H1 (cell line): ENCODE measurements around the gene DRC1. TPM values are rescaled to one million over a fixed set of nuclear protein-coding genes. Genes with fewer than 3 reads are reported as not detected.

ENCODE experiments used
- CTCF ChIA-PET: fragments of 300-600 bp; sonication (Branson Sonifier 250); formaldehyde crosslinking; loops from one replicate; lab custom pipeline; 2021; ENCODE audit not compliant: partially characterized antibody; lab: Charles Lee
- POLR2A ChIA-PET: fragments of 300-600 bp; sonication (Branson Sonifier 250); formaldehyde crosslinking; loops from one replicate; lab custom pipeline; 2021; ENCODE audit warnings: inconsistent platforms; ENCODE audit not compliant: partially characterized antibody; lab: Charles Lee
- DNase-seq, 2 experiments: peaks; one replicate each; pipeline versions ENCODE4 v3.0.0 to v3.0.0-alpha.2; 2010 to 2022; ENCODE audit warnings: low spot score in 2 of 2, low read depth in 1 of 2, mixed read lengths in 1 of 2
- FAIRE-seq: peaks from 2 replicates; lab custom pipeline; 2011; peaks lifted over from hg19 to GRCh38; lab: Jason Lieb, UNC
- H2AFZ ChIP-seq: 2 replicates; pipeline ENCODE4 v1.8.1; 2012; ENCODE audit warnings: low read length, inconsistent platforms
- H2AK5ac ChIP-seq: 2 replicates; pipeline ENCODE4 v1.6.1; 2013; ENCODE audit warnings: low read depth, low read length
- H2BK120ac ChIP-seq: replicated peaks from 2 replicates; pipeline ENCODE3; 2013; ENCODE audit warnings: low read depth, low read length, inconsistent platforms
- H2BK12ac ChIP-seq: 2 replicates; pipeline ENCODE4 v1.6.1; 2013; ENCODE audit warnings: low read depth, low read length
- H2BK15ac ChIP-seq: 2 replicates; pipeline ENCODE4 v1.6.1; 2013; ENCODE audit warnings: low read length
- H2BK20ac ChIP-seq: 2 replicates; pipeline ENCODE4 v1.6.1; 2013; ENCODE audit warnings: low read length
- H2BK5ac ChIP-seq: 2 replicates; pipeline ENCODE4 v1.6.1; 2013; ENCODE audit warnings: low read depth, low read length
- H3K14ac ChIP-seq: 2 replicates; pipeline ENCODE4 v1.6.1; 2013; ENCODE audit warnings: inconsistent platforms; ENCODE audit not compliant: insufficient read length
- H3K18ac ChIP-seq: 2 replicates; pipeline ENCODE4 v1.6.1; 2013; ENCODE audit warnings: low read length; ENCODE audit errors: extremely low read depth
- H3K23ac ChIP-seq: 2 replicates; pipeline ENCODE4 v1.6.1; 2013; ENCODE audit warnings: inconsistent platforms; ENCODE audit not compliant: insufficient read length
- H3K23me2 ChIP-seq: 2 replicates; pipeline ENCODE4 v1.6.1; 2013; ENCODE audit warnings: low read depth, low read length
- H3K27ac ChIP-seq: 2 replicates; pipeline ENCODE4 v1.6.1; 2011; ENCODE audit warnings: low read depth, low read length, inconsistent platforms
- H3K27me3 ChIP-seq, 4 experiments: replicated peaks in 1 of 4; 1 replicate in 1 of 4; 2 replicates in 3 of 4; pipeline versions ENCODE4 v1.6.1 to v1.8.1; 2011 to 2013; ENCODE audit warnings: low read length in 3 of 4, mild to moderate bottlenecking in 3 of 4, inconsistent platforms in 2 of 4, mixed read lengths in 2 of 4, moderate library complexity in 1 of 4; ENCODE audit not compliant: control insufficient read depth in 3 of 4, insufficient read depth in 3 of 4; ENCODE audit errors: extremely low read depth in 1 of 4
- H3K36me3 ChIP-seq, 4 experiments: 2 replicates each; pipeline versions ENCODE4 v1.6.1 to v1.8.1; 2011 to 2013; ENCODE audit warnings: mild to moderate bottlenecking in 4 of 4, low read length in 3 of 4, moderate library complexity in 2 of 4, control low read depth in 1 of 4, inconsistent platforms in 1 of 4; ENCODE audit not compliant: insufficient read depth in 4 of 4, control insufficient read depth in 2 of 4
- H3K4ac ChIP-seq: replicated peaks from 2 replicates; pipeline ENCODE3; 2013; ENCODE audit warnings: low read length, low read depth, mixed read lengths, inconsistent platforms; ENCODE audit not compliant: insufficient read length
- H3K4me1 ChIP-seq, 4 experiments: replicated peaks in 1 of 4; 1 replicate in 1 of 4; 2 replicates in 3 of 4; pipeline versions ENCODE4 v1.6.1 to v1.8.1; 2011 to 2013; ENCODE audit warnings: low read length in 3 of 4, inconsistent platforms in 2 of 4, mixed read lengths in 1 of 4; ENCODE audit not compliant: insufficient read depth in 4 of 4, control insufficient read depth in 3 of 4
- H3K4me2 ChIP-seq, 2 experiments: 2 replicates each; pipeline versions ENCODE4 v1.6.1 to v1.8.1; 2011 to 2013; ENCODE audit warnings: low read depth in 2 of 2, low read length in 2 of 2, control low read depth in 1 of 2, inconsistent platforms in 1 of 2, mild to moderate bottlenecking in 1 of 2; ENCODE audit not compliant: insufficient read depth in 1 of 2
- H3K4me3 ChIP-seq, 4 experiments: fragments of 200-600, 300-600 bp in 1 of 4; sonication (generic), shearing (Covaris generic), sonication (Bioruptor Twin) in 1 of 4; 2 replicates each; pipeline versions ENCODE4 v1.5.1 to v1.8.1; 2011 to 2016; ENCODE audit warnings: low read length in 4 of 4, low read depth in 3 of 4, control low read depth in 2 of 4, inconsistent platforms in 2 of 4, mild to moderate bottlenecking in 2 of 4, mixed read lengths in 1 of 4, moderate library complexity in 1 of 4; ENCODE audit not compliant: insufficient read depth in 2 of 4; ENCODE audit errors: extremely low read depth in 1 of 4
- H3K56ac ChIP-seq: replicated peaks from 2 replicates; pipeline ENCODE3; 2013; ENCODE audit warnings: low read depth, mild to moderate bottlenecking, mixed read lengths, low read length, inconsistent platforms; ENCODE audit not compliant: insufficient read length
- H3K79me1 ChIP-seq: 2 replicates; pipeline ENCODE4 v1.6.1; 2013; ENCODE audit warnings: low read depth, low read length, control low read depth
- H3K79me2 ChIP-seq, 2 experiments: 2 replicates each; pipeline versions ENCODE4 v1.6.1 to v1.8.1; 2012 to 2013; ENCODE audit warnings: low read length in 2 of 2, mild to moderate bottlenecking in 2 of 2, inconsistent platforms in 1 of 2; ENCODE audit not compliant: insufficient read depth in 2 of 2, control insufficient read depth in 1 of 2
- H3K9ac ChIP-seq, 4 experiments: replicated peaks in 1 of 4; 1 replicate in 1 of 4; 2 replicates in 3 of 4; pipeline versions ENCODE4 v1.6.1 to v1.8.1; 2011 to 2013; ENCODE audit warnings: low read depth in 3 of 4, low read length in 3 of 4, control low read depth in 2 of 4, mild to moderate bottlenecking in 2 of 4, moderate library complexity in 2 of 4, inconsistent platforms in 1 of 4; ENCODE audit errors: extremely low read depth in 1 of 4
- H3K9me3 ChIP-seq, 2 experiments: 2 replicates each; pipeline versions ENCODE4 v1.6.1 to v1.8.1; 2012 to 2013; ENCODE audit warnings: mild to moderate bottlenecking in 2 of 2, moderate library complexity in 2 of 2, control low read depth in 1 of 2, inconsistent platforms in 1 of 2, low read depth in 1 of 2, low read length in 1 of 2, mixed read lengths in 1 of 2; ENCODE audit not compliant: insufficient read depth in 2 of 2
- H4K20me1 ChIP-seq, 2 experiments: replicated peaks in 1 of 2; 2 replicates each; pipeline versions ENCODE3 to v1.8.1; 2011 to 2013; ENCODE audit warnings: inconsistent platforms in 2 of 2, low read length in 2 of 2, mild to moderate bottlenecking in 1 of 2; ENCODE audit not compliant: insufficient read depth in 2 of 2, control insufficient read depth in 1 of 2
- H4K5ac ChIP-seq: 2 replicates; pipeline ENCODE4 v1.6.1; 2013; ENCODE audit warnings: low read length, low read depth, mixed read lengths, inconsistent platforms; ENCODE audit not compliant: insufficient read length
- H4K8ac ChIP-seq: 2 replicates; pipeline ENCODE4 v1.8.0; 2013; ENCODE audit warnings: mild to moderate bottlenecking, moderate library complexity, low read length, inconsistent platforms; ENCODE audit not compliant: insufficient read depth; ENCODE audit errors: extremely low read depth
- H4K91ac ChIP-seq: replicated peaks from 2 replicates; pipeline ENCODE3; 2013; ENCODE audit warnings: low read length, mixed read lengths, inconsistent platforms; ENCODE audit not compliant: insufficient read length
- ASH2L ChIP-seq: fragments of 200-600, 300-600 bp; sonication (generic); IDR thresholded peaks from one replicate; pipeline ENCODE4 v1.7.1; 2017; ENCODE audit warnings: low read length
- ATF3 ChIP-seq: IDR thresholded peaks from 2 replicates; pipeline ENCODE4 v1.6.1; 2011; ENCODE audit warnings: low read depth, mild to moderate bottlenecking, low read length; ENCODE audit not compliant: insufficient read depth
- BACH1 ChIP-seq: IDR thresholded peaks from 2 replicates; pipeline ENCODE4 v1.6.1; 2012; ENCODE audit warnings: low read length, improper control_type of control experiment
- BCL11A ChIP-seq, 2 experiments: IDR thresholded peaks; one replicate each; pipeline ENCODE4 v1.6.1; 2011; ENCODE audit warnings: low read depth in 2 of 2, low read length in 2 of 2, mild to moderate bottlenecking in 2 of 2
- CHD2 ChIP-seq: IDR thresholded peaks from 2 replicates; pipeline ENCODE4 v1.6.1; 2012; ENCODE audit warnings: low read length, improper control_type of control experiment
- CTBP2 ChIP-seq: IDR thresholded peaks from 2 replicates; pipeline ENCODE4 v1.7.0; 2011; ENCODE audit warnings: borderline replicate concordance, mild to moderate bottlenecking, moderate library complexity, mixed read lengths, low read length; ENCODE audit not compliant: insufficient read depth, insufficient read length
- MAFK ChIP-seq: IDR thresholded peaks from 2 replicates; pipeline ENCODE4 v1.6.1; 2012; ENCODE audit warnings: low read depth, mild to moderate bottlenecking, improper control_type of control experiment, low read length
- NANOG ChIP-seq: IDR thresholded peaks from 2 replicates; pipeline ENCODE4 v1.6.1; 2011; ENCODE audit warnings: low read length, low read depth, mild to moderate bottlenecking, inconsistent platforms; ENCODE audit not compliant: insufficient read depth, poor library complexity, severe bottlenecking
- POLR2A ChIP-seq, 2 experiments: IDR thresholded peaks; 1 replicate in 1 of 2; 2 replicates in 1 of 2; pipeline ENCODE4 v1.6.1; 2011; ENCODE audit warnings: low read depth in 2 of 2, low read length in 2 of 2, mild to moderate bottlenecking in 2 of 2; ENCODE audit errors: control extremely low read depth in 1 of 2
- POLR2AphosphoS5 ChIP-seq: IDR thresholded peaks from 2 replicates; pipeline ENCODE4 v1.6.1; 2011; ENCODE audit warnings: low read depth, low read length
- TAF1 ChIP-seq: IDR thresholded peaks from 2 replicates; pipeline ENCODE4 v1.6.1; 2011; ENCODE audit warnings: mild to moderate bottlenecking, low read depth, low read length
- TCF12 ChIP-seq: IDR thresholded peaks from 2 replicates; pipeline ENCODE4 v1.6.1; 2011; ENCODE audit warnings: low read depth, mild to moderate bottlenecking, low read length
- YY1 ChIP-seq: IDR thresholded peaks from 2 replicates; pipeline ENCODE4 v1.6.1; 2011; ENCODE audit warnings: low read depth, mild to moderate bottlenecking, low read length
- WGBS, 2 experiments: shearing (Covaris generic) in 1 of 2; methylation state at CpG; one replicate each; pipeline versions ENCODE4 v1.1.6 to v1.1.7; 2013 to 2015; ENCODE audit warnings: low lambda C conversion rate in 2 of 2, mixed read lengths in 2 of 2, inconsistent platforms in 1 of 2, low coverage in 1 of 2, missing lambda C conversion rate in 1 of 2; ENCODE audit not compliant: insufficient replicate concordance in 2 of 2, insufficient coverage in 1 of 2, insufficient read length in 1 of 2; ENCODE audit errors: extremely low coverage in 1 of 2, missing lambda C conversion rate in 1 of 2; 5-methylcytosine and 5-hydroxymethylcytosine counted together
- polyA plus RNA-seq, 7 experiments: library from polyadenylated mRNA; depleted of rRNA in 3 of 7; stranded (reverse) in 5 of 7; unstranded in 2 of 7; fragments of >200 nt in 5 of 7; fragments of 200-250 nt in 2 of 7; gene quantifications; 1 replicate in 5 of 7; 2 replicates in 1 of 7; 4 replicates in 1 of 7; pipeline versions ENCODE4 v1.2.1 to v1.2.3, GENCODE V29; 2011 to 2013; ENCODE audit warnings: missing spikeins in 2 of 7, mixed read lengths in 2 of 7
- total RNA-seq: library from RNA; stranded (reverse); fragmentation: NEBNext Ultra II Directional; extraction: Animal tissue kit (Norgen Biotek cat#: 25700); gene quantifications from 2 replicates; pipeline ENCODE4 v1.2.1, GENCODE V29; 2021
- TF ChIP-seq, protein P1 (sequence below): IDR thresholded peaks from 2 replicates; pipeline ENCODE4 v1.6.1; 2012; ENCODE audit warnings: inconsistent platforms

DRC1 gene
- total and polyA plus RNA-seq, 2 of the 8 experiments (the other 6 are each of a cell fraction or from before 2014, with no cell fraction given) = 0.08 TPM; not detected in 1

GRCh38 chr2:26423750-26424149 lies 22.0 kb downstream of the DRC1 start:
- Histone ChIP-seq H2AFZ (no peak overlapping the region; the same call in 1 of the 2 replicates), H3K79me2 (no peaks in the 10 kb centered on the region), H3K56ac (no peak overlapping the region), H3K4me3 (no peak overlapping the region), H3K23me2 (no peaks in the 10 kb centered on the region), H2BK120ac (no peak overlapping the region), H4K91ac (no peak overlapping the region), H3K4me2 (no peak overlapping the region), H4K8ac (no peak overlapping the region), H2BK20ac (no peak overlapping the region), H4K5ac (no peak overlapping the region), H3K18ac (no peak overlapping the region), H3K79me1 (no peaks in the 10 kb centered on the region), H2BK5ac (no peak overlapping the region), H3K27ac (no peak overlapping the region), H3K23ac (no peak overlapping the region), H3K4me1 (peaks cover 0 to 6% (median under 1%) of the 10 kb centered on the region in 4 experiments; a peak in 1 of 7 replicates), H3K9me3 (no peaks in the 10 kb centered on the region), H3K27me3 (no peaks in the 10 kb centered on the region; a peak in 1 of 7 replicates), H3K14ac (no peak overlapping the region), H3K36me3 (no peaks in the 10 kb centered on the region), H2AK5ac (no peak overlapping the region), H4K20me1 (no peaks in the 10 kb centered on the region), H3K9ac (no peak overlapping the region), H2BK15ac (peak overlapping the region; percentile 18; the same call in 1 of the 2 replicates), H2BK12ac (no peak overlapping the region), H3K4ac (no peak overlapping the region)
- DNase-seq (no peak), FAIRE-seq (no peak)
- 90% methylated on average over 9 of the region's 9 CpGs; no CpG with 5 or more reads in 1 of the 2 experiments for WGBS, 2 experiments
- ChIA-PET CTCF (interaction anchor here (1.2 kb wide), 1 partner anchor 161 kb away, joined by 3 read pairs; no protein-coding TSS in a partner anchor), POLR2A (interaction anchor here (1.0 kb wide), 3 partner anchors 11 to 125 kb away, joined by 3 read pairs; no protein-coding TSS in a partner anchor)
- no peak for TF ChIP-seq ASH2L
- TF ChIP-seq TAF1 = no peak
- no peak for TF ChIP-seq CTBP2
- TF ChIP-seq BACH1 = no peak
- TF ChIP-seq TCF12 = no peak
- no peak for TF ChIP-seq MAFK
- TF ChIP-seq ATF3 = no peak
- no peak for TF ChIP-seq NANOG
- TF ChIP-seq BCL11A (IDR thresholded peaks at IDR 0.05; ENCODE audit: low read depth in 2 of 2, low read length in 2 of 2) = no peak
- TF ChIP-seq POLR2A (IDR thresholded peaks at IDR 0.05; ENCODE audit: control extremely low read depth in 1 of 2, low read depth in 2 of 2, low read length in 2 of 2) = no peak
- no peak for TF ChIP-seq POLR2AphosphoS5
- no peak for TF ChIP-seq CHD2
- TF ChIP-seq, protein P1, sequence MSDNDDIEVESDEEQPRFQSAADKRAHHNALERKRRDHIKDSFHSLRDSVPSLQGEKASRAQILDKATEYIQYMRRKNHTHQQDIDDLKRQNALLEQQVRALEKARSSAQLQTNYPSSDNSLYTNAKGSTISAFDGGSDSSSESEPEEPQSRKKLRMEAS = no peak
- no peak for TF ChIP-seq YY1
